Neuronal stem cell (in vitro differentiated cells): ENCODE measurements around the gene ST8SIA1.

Experiments used
- DNase-seq: peaks from one replicate; pipeline ENCODE4 v3.0.0-alpha.2; 2013; ENCODE audit warnings: low spot score
- H2AFZ ChIP-seq: one replicate; pipeline ENCODE4 v1.6.1; 2013; ENCODE audit warnings: mild to moderate bottlenecking, low read length, inconsistent platforms
- H2AK5ac ChIP-seq: 2 replicates; pipeline ENCODE4 v1.6.1; 2013; ENCODE audit warnings: low read depth, mild to moderate bottlenecking, inconsistent platforms, low read length, moderate library complexity, mixed read lengths
- H2BK120ac ChIP-seq: 2 replicates; pipeline ENCODE4 v1.6.1; 2013; ENCODE audit warnings: low read depth, mild to moderate bottlenecking, inconsistent platforms, low read length, moderate library complexity, mixed read lengths
- H2BK12ac ChIP-seq: one replicate; pipeline ENCODE4 v1.6.1; 2013; ENCODE audit warnings: low read length, inconsistent platforms
- H2BK15ac ChIP-seq: 2 replicates; pipeline ENCODE4 v1.6.1; 2013; ENCODE audit warnings: mild to moderate bottlenecking, low read length, inconsistent platforms, mixed read lengths
- H2BK5ac ChIP-seq: one replicate; pipeline ENCODE4 v1.6.1; 2013; ENCODE audit warnings: inconsistent platforms, mild to moderate bottlenecking, low read length, moderate library complexity
- H3K14ac ChIP-seq: one replicate; pipeline ENCODE4 v1.6.1; 2013; ENCODE audit warnings: low read length, inconsistent platforms
- H3K18ac ChIP-seq: 2 replicates; pipeline ENCODE4 v1.6.1; 2013; ENCODE audit warnings: low read length, inconsistent platforms
- H3K23ac ChIP-seq: 2 replicates; pipeline ENCODE4 v1.6.1; 2013; ENCODE audit warnings: low read depth, mild to moderate bottlenecking, mixed read lengths, low read length, inconsistent platforms; ENCODE audit not compliant: poor library complexity
- H3K27ac ChIP-seq: replicated peaks from 3 replicates; pipeline ENCODE4 v1.5.1; 2013; ENCODE audit warnings: low read length, inconsistent platforms
- H3K27me3 ChIP-seq, 3 experiments: 2 replicates each; pipeline ENCODE4 v1.6.1; 2013; ENCODE audit warnings: low read length in 3 of 3, mild to moderate bottlenecking in 2 of 3, inconsistent platforms in 1 of 3, low read depth in 1 of 3, mixed read lengths in 1 of 3, moderate library complexity in 1 of 3; ENCODE audit not compliant: control insufficient read depth in 3 of 3, insufficient read depth in 3 of 3
- H3K36me3 ChIP-seq, 2 donors: replicated peaks in 1 of 2; 2 replicates each; pipeline ENCODE4 v1.6.1; 2013; ENCODE audit warnings: low read length in 2 of 2; ENCODE audit not compliant: control insufficient read depth in 2 of 2, insufficient read depth in 2 of 2
- H3K4ac ChIP-seq: 2 replicates; pipeline ENCODE4 v1.6.1; 2013; ENCODE audit warnings: inconsistent platforms, mild to moderate bottlenecking, low read length, moderate library complexity
- H3K4me1 ChIP-seq, 2 donors: 1 replicate in 1 of 2; 2 replicates in 1 of 2; pipeline ENCODE4 v1.6.1; 2013; ENCODE audit warnings: low read length in 2 of 2, low read depth in 1 of 2; ENCODE audit not compliant: control insufficient read depth in 2 of 2, insufficient read depth in 1 of 2
- H3K4me2 ChIP-seq: one replicate; pipeline ENCODE4 v1.6.1; 2013; ENCODE audit warnings: mild to moderate bottlenecking, low read length, inconsistent platforms; ENCODE audit not compliant: insufficient read depth, poor library complexity, severe bottlenecking
- H3K4me3 ChIP-seq, 2 donors: 2 replicates each; pipeline ENCODE4 v1.5.1; 2013; ENCODE audit warnings: low read length in 2 of 2, mild to moderate bottlenecking in 2 of 2, inconsistent platforms in 1 of 2, moderate library complexity in 1 of 2
- H3K79me1 ChIP-seq: one replicate; pipeline ENCODE4 v1.6.1; 2013; ENCODE audit warnings: low read depth, mild to moderate bottlenecking, inconsistent platforms, low read length, moderate library complexity
- H3K9ac ChIP-seq: one replicate; pipeline ENCODE4 v1.6.1; 2013; ENCODE audit warnings: mild to moderate bottlenecking, low read depth, low read length, inconsistent platforms; ENCODE audit not compliant: poor library complexity
- H3K9me3 ChIP-seq, 2 donors: replicated peaks in 1 of 2; 2 replicates each; pipeline versions ENCODE3 to v1.6.1; 2013; ENCODE audit warnings: low read length in 2 of 2, mild to moderate bottlenecking in 2 of 2, inconsistent platforms in 1 of 2, low read depth in 1 of 2, mixed read lengths in 1 of 2, moderate library complexity in 1 of 2; ENCODE audit not compliant: control insufficient read depth in 2 of 2, insufficient read depth in 1 of 2
- H4K8ac ChIP-seq: one replicate; pipeline ENCODE4 v1.6.1; 2013; ENCODE audit warnings: low read depth, mild to moderate bottlenecking, inconsistent platforms, low read length, moderate library complexity
- H4K91ac ChIP-seq: one replicate; pipeline ENCODE4 v1.6.1; 2013; ENCODE audit warnings: low read length, low read depth, mild to moderate bottlenecking, inconsistent platforms; ENCODE audit not compliant: poor library complexity
- WGBS, 2 donors: extraction: QIAGEN DNeasy Blood & Tissue Kit; methylation state at CpG; one replicate each; pipeline ENCODE4 v1.1.7; 2013; ENCODE audit warnings: missing lambda C conversion rate in 2 of 2, mixed read lengths in 1 of 2; ENCODE audit not compliant: insufficient read length in 2 of 2, insufficient replicate concordance in 1 of 2; ENCODE audit errors: extremely low coverage in 2 of 2; 5-methylcytosine and 5-hydroxymethylcytosine counted together

The ST8SIA1 gene

GRCh38 chr12:22285846-22286245 lies 48.7 kb downstream of the ST8SIA1 start:
- Histone ChIP-seq H2BK120ac (no peak overlapping the region), H3K4me2 (no peak overlapping the region), H2AK5ac (no peak overlapping the region), H2AFZ (no peak overlapping the region), H3K9ac (no peak overlapping the region), H2BK12ac (no peak overlapping the region), H4K91ac (no peak overlapping the region), H3K27ac (no peak overlapping the region), H3K79me1 (no peaks in the 10 kb centered on the region), H3K9me3 (peaks cover 0 to 2% of the 10 kb centered on the region in 2 donors), H3K27me3 (no peaks in the 10 kb centered on the region), H2BK15ac (no peak overlapping the region), H3K4me1 (peaks cover 6 to 7% of the 10 kb centered on the region in 2 donors), H3K4me3 (no peak overlapping the region), H3K14ac (no peak overlapping the region), H4K8ac (no peak overlapping the region), H3K4ac (no peak overlapping the region), H2BK5ac (no peak overlapping the region), H3K36me3 (peaks cover 0 to 10% of the 10 kb centered on the region in 2 donors), H3K23ac (no peak overlapping the region), H3K18ac (no peak overlapping the region)
- no peak for DNase-seq
- WGBS, 2 donors = no CpG with 5 or more reads among the region's 1 CpG

DNA sequence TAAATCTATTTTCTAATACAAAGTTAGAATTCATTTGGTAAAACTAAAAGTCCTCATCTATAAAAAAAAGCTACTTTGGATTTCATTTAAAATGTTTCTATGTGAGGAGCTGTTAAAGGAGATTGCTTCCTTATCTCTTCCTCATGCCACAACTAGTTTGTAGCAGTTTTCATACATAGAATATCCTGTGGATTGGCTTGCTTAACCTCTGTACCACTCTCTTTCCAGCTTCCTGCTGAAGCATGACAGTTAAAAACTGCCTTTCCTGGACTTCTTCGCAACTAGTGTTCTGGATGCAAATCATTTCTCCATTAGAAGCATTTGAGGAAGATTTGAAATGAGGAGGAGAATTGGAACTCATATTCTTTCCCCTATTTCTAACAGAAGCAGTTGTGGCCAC lies 49.6 kb downstream of the ST8SIA1 start:
- H3K23ac ChIP-seq = no peak overlapping the region
- no peak overlapping the region for H3K18ac ChIP-seq
- no peak overlapping the region for H2BK12ac ChIP-seq
- no peak overlapping the region for H2AFZ ChIP-seq
- H3K4me1 ChIP-seq = peaks cover 6 to 7% of the 10 kb centered on the region in 2 donors
- H2BK5ac ChIP-seq = no peak overlapping the region
- DNase-seq = no peak
- no peak overlapping the region for H3K14ac ChIP-seq
- WGBS, 2 donors = no CpG with 5 or more reads among the region's 1 CpG
- H3K27me3 ChIP-seq = no peaks in the 10 kb centered on the region
- no peak overlapping the region for H3K9ac ChIP-seq
- H3K4me3 ChIP-seq = no peak overlapping the region
- no peaks in the 10 kb centered on the region for H3K79me1 ChIP-seq
- H3K9me3 ChIP-seq = peaks cover 0 to 2% of the 10 kb centered on the region in 2 donors
- no peak overlapping the region for H3K4me2 ChIP-seq
- no peak overlapping the region for H2BK15ac ChIP-seq
- H2BK120ac ChIP-seq = no peak overlapping the region
- no peak overlapping the region for H3K4ac ChIP-seq
- H2AK5ac ChIP-seq = no peak overlapping the region
- no peak overlapping the region for H4K91ac ChIP-seq
- H3K36me3 ChIP-seq = peaks cover 0 to 10% of the 10 kb centered on the region in 2 donors
- no peak overlapping the region for H3K27ac ChIP-seq
- no peak overlapping the region for H4K8ac ChIP-seq

DNA sequence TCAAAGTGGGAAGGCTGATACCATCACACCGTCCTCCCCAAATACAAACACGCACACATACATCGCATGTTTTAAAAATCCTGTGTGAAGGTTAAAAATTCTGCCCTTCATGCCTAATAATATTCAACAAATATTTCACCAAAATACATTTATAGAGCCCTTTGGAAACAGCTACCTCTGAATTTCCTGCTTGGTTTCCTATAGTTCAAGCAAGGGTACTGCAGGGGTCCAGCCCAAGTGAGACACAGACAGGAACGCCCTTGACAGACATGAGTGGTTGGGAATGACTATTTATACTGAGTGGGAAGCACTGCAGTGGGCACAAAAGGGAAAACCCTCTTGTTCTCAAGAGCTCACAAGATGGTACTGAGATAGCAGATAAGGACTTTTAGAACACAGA lies 51.0 kb downstream of the ST8SIA1 start:
- Histone ChIP-seq H3K4ac (no peak overlapping the region), H3K27ac (no peak overlapping the region), H3K4me1 (peaks cover 6% of the 10 kb centered on the region in 2 donors), H3K23ac (no peak overlapping the region), H3K18ac (no peak overlapping the region), H3K4me3 (no peak overlapping the region), H4K8ac (no peak overlapping the region), H3K9me3 (peaks cover 2 to 6% of the 10 kb centered on the region in 2 donors), H3K9ac (no peak overlapping the region), H3K36me3 (peaks cover 0 to 15% of the 10 kb centered on the region in 2 donors), H2AK5ac (no peak overlapping the region), H3K4me2 (no peak overlapping the region), H4K91ac (no peak overlapping the region), H2BK120ac (no peak overlapping the region), H3K27me3 (no peaks in the 10 kb centered on the region), H3K14ac (no peak overlapping the region), H2BK15ac (no peak overlapping the region), H2AFZ (no peak overlapping the region), H3K79me1 (no peaks in the 10 kb centered on the region), H2BK5ac (no peak overlapping the region), H2BK12ac (no peak overlapping the region)
- DNase-seq = no peak
- WGBS, 2 donors = no CpG with 5 or more reads among the region's 4 CpGs

DNA sequence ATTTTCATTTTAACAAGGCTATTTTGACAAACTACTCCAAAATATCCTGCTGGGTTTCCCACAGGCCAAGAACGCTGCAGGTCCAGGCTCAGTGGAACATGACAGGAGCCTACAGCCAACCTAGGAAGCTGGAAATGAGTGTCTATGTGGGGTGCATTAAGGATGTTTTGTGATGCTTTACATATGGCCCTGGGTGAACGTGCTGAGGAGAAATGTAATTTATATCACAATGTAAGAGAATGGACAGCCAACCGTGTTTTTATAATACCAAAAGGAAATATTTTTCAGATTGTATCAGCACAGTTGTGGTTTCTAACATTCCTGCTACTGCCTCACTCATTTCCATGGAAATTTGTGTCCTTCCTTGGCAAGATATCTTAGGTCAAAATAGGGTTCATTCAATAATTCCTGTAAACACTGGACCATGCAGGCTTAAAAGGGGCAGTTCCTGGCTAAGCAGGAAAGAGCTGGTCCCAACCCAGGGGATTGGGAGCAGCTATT lies 51.5 kb downstream of the ST8SIA1 start:
- H2BK120ac ChIP-seq = no peak overlapping the region

More for the DNA sequence above, 51.5 kb downstream of the ST8SIA1 start:
- H3K4ac ChIP-seq = no peak overlapping the region
- H2BK12ac ChIP-seq = no peak overlapping the region
- H3K4me2 ChIP-seq = no peak overlapping the region
- peaks cover 0 to 15% of the 10 kb centered on the region in 2 donors for H3K36me3 ChIP-seq
- H2BK15ac ChIP-seq = no peak overlapping the region
- no peak overlapping the region for H2AFZ ChIP-seq
- no peak overlapping the region for H3K14ac ChIP-seq
- no peak overlapping the region for H3K23ac ChIP-seq
- peaks cover 2 to 3% of the 10 kb centered on the region in 2 donors for H3K4me1 ChIP-seq
- no peak overlapping the region for H4K91ac ChIP-seq
- H3K27ac ChIP-seq = no peak overlapping the region
- H3K79me1 ChIP-seq = no peaks in the 10 kb centered on the region
- H4K8ac ChIP-seq = no peak overlapping the region
- no peak for DNase-seq
- H2BK5ac ChIP-seq = no peak overlapping the region
- no peaks in the 10 kb centered on the region for H3K27me3 ChIP-seq
- no peak overlapping the region for H3K9ac ChIP-seq
- no peak overlapping the region for H2AK5ac ChIP-seq
- H3K18ac ChIP-seq = no peak overlapping the region
- peaks cover 2 to 6% of the 10 kb centered on the region in 2 donors for H3K9me3 ChIP-seq
- H3K4me3 ChIP-seq = no peak overlapping the region
- WGBS, 2 donors = no CpG with 5 or more reads among the region's 3 CpGs
